Endothelial cell of umbilical vein (primary cell): ENCODE results near the gene TSPAN14. TPM values are rescaled to one million over a fixed set of nuclear protein-coding genes. Genes with fewer than 3 reads are reported as not detected.

Source experiments
- BruUV-seq: library from RNA; stranded (reverse); fragments of 400-500 nt; replicated peaks from 2 replicates; lab custom pipeline; 2021; lab: Mats Ljungman, UMichigan
- CTCF ChIA-PET: fragments of 300-600, 350-600 bp; sonication (Branson Sonifier 250); formaldehyde crosslinking; loops from one replicate; lab custom pipeline; 2021; ENCODE audit warnings: antibody characterized with exemption, inconsistent platforms; lab: Charles Lee
- POLR2A ChIA-PET: fragments of 300-600, 350-600 bp; sonication (Branson Sonifier 250); formaldehyde crosslinking; loops from one replicate; lab custom pipeline; 2021; ENCODE audit warnings: antibody characterized with exemption, inconsistent platforms; lab: Charles Lee
- DNase-seq: peaks from one replicate; pipeline ENCODE4 v3.0.0-alpha.2; 2011; ENCODE audit warnings: low read depth, low spot score
- FAIRE-seq: peaks from 2 replicates; lab custom pipeline; 2011; peaks lifted over from hg19 to GRCh38; lab: Jason Lieb, UNC
- H2AFZ ChIP-seq: 2 replicates; pipeline ENCODE4 v1.6.0; 2012; ENCODE audit warnings: low read depth, low read length, control low read depth, inconsistent platforms
- H3K27ac ChIP-seq: 2 replicates; pipeline ENCODE4 v1.5.1; 2011; ENCODE audit warnings: low read depth, mild to moderate bottlenecking, control low read depth, low read length, moderate library complexity; ENCODE audit not compliant: insufficient read depth
- H3K27me3 ChIP-seq, 2 experiments: 2 replicates each; pipeline versions ENCODE4 v1.6.0 to v1.6.1; 2011; ENCODE audit warnings: low read length in 2 of 2, mixed read lengths in 1 of 2; ENCODE audit not compliant: control insufficient read depth in 2 of 2, insufficient read depth in 2 of 2
- H3K36me3 ChIP-seq, 2 experiments: 2 replicates in 1 of 2; 3 replicates in 1 of 2; pipeline ENCODE4 v1.5.1; 2011; ENCODE audit warnings: low read length in 2 of 2, mild to moderate bottlenecking in 1 of 2, moderate library complexity in 1 of 2; ENCODE audit not compliant: control insufficient read depth in 2 of 2, insufficient read depth in 2 of 2; ENCODE audit errors: extremely low read depth in 1 of 2
- H3K4me1 ChIP-seq: 3 replicates; pipeline ENCODE4 v1.5.1; 2011; ENCODE audit warnings: mild to moderate bottlenecking, low read length; ENCODE audit not compliant: control insufficient read depth, insufficient read depth; ENCODE audit errors: extremely low read depth
- H3K4me2 ChIP-seq: 2 replicates; pipeline ENCODE4 v1.6.1; 2011; ENCODE audit warnings: low read length, control low read depth, mixed read lengths; ENCODE audit not compliant: insufficient read depth
- H3K4me3 ChIP-seq, 3 experiments: fragments of 200-600 bp in 1 of 3; sonication (generic), shearing (Covaris generic) in 1 of 3; replicated peaks in 1 of 3; 2 replicates each; pipeline ENCODE4 v1.5.1; 2011 to 2016; ENCODE audit warnings: control low read depth in 3 of 3, low read length in 3 of 3, mild to moderate bottlenecking in 2 of 3, inconsistent platforms in 1 of 3, low read depth in 1 of 3, moderate library complexity in 1 of 3; ENCODE audit not compliant: insufficient read depth in 1 of 3
- H3K79me2 ChIP-seq: 2 replicates; pipeline ENCODE4 v1.6.0; 2012; ENCODE audit warnings: low read length, inconsistent platforms; ENCODE audit not compliant: control insufficient read depth, insufficient read depth
- H3K9ac ChIP-seq: replicated peaks from 2 replicates; pipeline ENCODE3; 2011; ENCODE audit warnings: low read length, control low read depth; ENCODE audit not compliant: insufficient read depth; ENCODE audit errors: extremely low read depth
- H3K9me1 ChIP-seq: replicated peaks from 3 replicates; pipeline ENCODE4 v1.6.0; 2011; ENCODE audit warnings: mild to moderate bottlenecking, low read length; ENCODE audit not compliant: control insufficient read depth, insufficient read depth; ENCODE audit errors: extremely low read depth
- H3K9me3 ChIP-seq: replicated peaks from 2 replicates; pipeline ENCODE4 v1.5.1; 2012; ENCODE audit warnings: low read length, inconsistent platforms; ENCODE audit not compliant: control insufficient read depth, insufficient read depth
- H4K20me1 ChIP-seq: replicated peaks from 2 replicates; pipeline ENCODE3; 2011; ENCODE audit warnings: mild to moderate bottlenecking, low read length; ENCODE audit not compliant: control insufficient read depth, insufficient read depth; ENCODE audit errors: extremely low read depth
- CTCF ChIP-seq, 2 donors: IDR thresholded peaks; 1 replicate in 1 of 2; 2 replicates in 1 of 2; pipeline ENCODE4 v1.5.1; 2011; ENCODE audit warnings: low read length in 2 of 2, mild to moderate bottlenecking in 2 of 2, moderate library complexity in 2 of 2, control low read depth in 1 of 2, inconsistent platforms in 1 of 2, low read depth in 1 of 2; ENCODE audit not compliant: insufficient read depth in 1 of 2; ENCODE audit errors: extremely low read depth in 1 of 2
- EZH2 ChIP-seq: IDR thresholded peaks from 2 replicates; pipeline ENCODE4 v1.6.1; 2012; ENCODE audit warnings: borderline replicate concordance, low read depth, mild to moderate bottlenecking, moderate library complexity, low read length, inconsistent platforms; ENCODE audit not compliant: severe bottlenecking
- FOS ChIP-seq: IDR thresholded peaks from 2 replicates; pipeline ENCODE4 v1.6.1; 2011; ENCODE audit warnings: mild to moderate bottlenecking, low read length, moderate library complexity, borderline replicate concordance; ENCODE audit not compliant: insufficient read depth
- GATA2 ChIP-seq: IDR thresholded peaks from 2 replicates; pipeline ENCODE4 v1.7.0; 2011; ENCODE audit warnings: low read depth, mild to moderate bottlenecking, moderate library complexity, mixed read lengths, low read length; ENCODE audit not compliant: insufficient read length, insufficient read depth
- JUN ChIP-seq: IDR thresholded peaks from 2 replicates; pipeline ENCODE4 v1.6.1; 2011; ENCODE audit warnings: borderline replicate concordance, low read depth; ENCODE audit not compliant: insufficient read length, insufficient read depth
- MAX ChIP-seq: IDR thresholded peaks from 2 replicates; pipeline ENCODE4 v1.6.1; 2011; ENCODE audit not compliant: insufficient read depth, insufficient read length
- MYC ChIP-seq: IDR thresholded peaks from one replicate; pipeline ENCODE4 v1.6.1; 2011; ENCODE audit warnings: mild to moderate bottlenecking, low read depth, low read length
- POLR2A ChIP-seq: IDR thresholded peaks from 2 replicates; pipeline ENCODE4 v1.6.1; 2012; ENCODE audit warnings: low read depth, mild to moderate bottlenecking, control low read depth, low read length
- POLR2AphosphoS5 ChIP-seq: IDR thresholded peaks from 2 replicates; pipeline ENCODE4 v1.6.1; 2012; ENCODE audit warnings: low read depth, mild to moderate bottlenecking, control low read depth, low read length, moderate library complexity; ENCODE audit not compliant: insufficient read depth
- dilution Hi-C: fragments of 300-500 bp; cut with MboI; formaldehyde crosslinking; loops from one replicate; pipeline ENCODE4 v1.15.0; 2019; ENCODE audit warnings: low sequenced_read_pairs; ENCODE audit not compliant: extremely low pct_ligation_motif_present
- intact Hi-C: fragments of 100-400 bp; cut with micrococcal nuclease; formaldehyde crosslinking; loops from one replicate; pipeline ENCODE4 v1.10.0; 2022
- polyA plus RNA-seq, 4 experiments: library from polyadenylated mRNA; depleted of rRNA in 3 of 4; stranded (reverse) in 3 of 4; unstranded in 1 of 4; fragments of >200 nt; gene quantifications; 2 replicates each; pipeline versions ENCODE4 v1.2.1 to v1.2.3, GENCODE V29; 2011 to 2012; ENCODE audit warnings: missing spikeins in 1 of 4
- total RNA-seq: library from RNA; stranded (reverse); gene quantifications from 2 replicates; pipeline ENCODE4 v1.2.3, GENCODE V29; 2021

Gene TSPAN14
- total and polyA plus RNA-seq, 2 donors (not counting 3 experiments of a cell fraction or from before 2014, with no cell fraction given): 210 to 242 TPM

- POLR2A ChIA-PET: no interaction called here
- peak overlapping the region; percentile 40 for H3K4me2 ChIP-seq
- no peak for TF ChIP-seq FOS
- no peak for TF ChIP-seq GATA2
- TF ChIP-seq POLR2AphosphoS5: no peak
- TF ChIP-seq MYC: no peak
- TF ChIP-seq CTCF (IDR thresholded peaks at IDR 0.05; ENCODE audit: extremely low read depth in 1 of 2, insufficient read depth in 1 of 2, low read depth in 1 of 2, low read length in 2 of 2): no peak
- no peak for TF ChIP-seq MAX
- no peak for TF ChIP-seq POLR2A
- no peak for TF ChIP-seq JUN
- no peak for TF ChIP-seq EZH2
- FAIRE-seq: no peak
- H4K20me1 ChIP-seq: peaks cover 2% of the 10 kb centered on the region
- intact Hi-C loops (no loop called here), dilution Hi-C loops (no loop called here)
- H3K27me3 ChIP-seq: no peaks in the 10 kb centered on the region
- no peak for DNase-seq
- no peaks in the 10 kb centered on the region for H3K9me3 ChIP-seq
- BruUV-seq: no TSS peak
- no peak overlapping the region for H2AFZ ChIP-seq
- H3K36me3 ChIP-seq: peaks cover 12 to 20% of the 10 kb centered on the region in 2 experiments
- H3K9ac ChIP-seq: no peak overlapping the region
- H3K4me3 ChIP-seq: no peak overlapping the region
- CTCF ChIA-PET: interaction anchor here (1.1 to 37.4 kb wide), 6 partner anchors 12 to 34 kb away, joined by 3 to 1118 read pairs (median 8); no protein-coding TSS in a partner anchor
- peaks cover 100% of the 10 kb centered on the region for H3K79me2 ChIP-seq
- no peaks in the 10 kb centered on the region for H3K9me1 ChIP-seq
- peak overlapping the region; percentile 48 for H3K27ac ChIP-seq
- H3K4me1 ChIP-seq: peaks cover 82% of the 10 kb centered on the region
These were observed 17.7 kb downstream of the TSPAN14 start for GRCh38 chr10:80471715-80472233.
